Neural cell (in vitro differentiated cells): ENCODE measurements around the gene MRPS5.

Experiments used
- CTCF ChIP-seq: fragments of 450-650 bp; IDR thresholded peaks from 2 replicates; pipeline ENCODE4 v1.5.1; 2014; ENCODE audit warnings: antibody characterized with exemption, mild to moderate bottlenecking, moderate library complexity; ENCODE audit not compliant: poor library complexity, severe bottlenecking
- EP300 ChIP-seq: fragments of 450-650 bp; conservative IDR thresholded peaks from 2 replicates; pipeline ENCODE4 v1.6.1; 2014; ENCODE audit warnings: antibody characterized with exemption, mild to moderate bottlenecking, moderate library complexity; ENCODE audit not compliant: poor library complexity, severe bottlenecking
- EZH2 ChIP-seq: fragments of 200-600, 300-800 bp; shearing (Covaris generic), sonication (generic); IDR thresholded peaks from 2 replicates; pipeline ENCODE4 v1.6.1; 2014; ENCODE audit warnings: antibody characterized with exemption, low read length, borderline replicate concordance, mild to moderate bottlenecking; ENCODE audit not compliant: insufficient read depth, poor library complexity, severe bottlenecking
- MXI1 ChIP-seq: fragments of 450-650 bp; conservative IDR thresholded peaks from 2 replicates; pipeline ENCODE4 v1.6.1; 2014; ENCODE audit warnings: antibody characterized with exemption, mild to moderate bottlenecking; ENCODE audit not compliant: poor library complexity, severe bottlenecking
- POLR2AphosphoS5 ChIP-seq: IDR thresholded peaks from 2 replicates; pipeline ENCODE4 v1.6.1; 2012

GRCh38 chr2:95046371-95047112 is 75.1 kb downstream of the MRPS5 start:
- TF ChIP-seq POLR2AphosphoS5 (no peak), CTCF (no peak), MXI1 (no peak), EZH2 (no peak), EP300 (no peak)
